Fibroblast of upper back skin (primary cell): ENCODE data around the gene PCDHGA10.
"Not testable (repeated sequence)": the region's sequence is repeated elsewhere in the genome, so short reads cannot be mapped to it uniquely, and the experiment has no call there.

ENCODE experiments used
- DNase-seq: peaks from one replicate; pipeline ENCODE4 v3.0.0-alpha.2; 2013

Gene PCDHGA10

DNA sequence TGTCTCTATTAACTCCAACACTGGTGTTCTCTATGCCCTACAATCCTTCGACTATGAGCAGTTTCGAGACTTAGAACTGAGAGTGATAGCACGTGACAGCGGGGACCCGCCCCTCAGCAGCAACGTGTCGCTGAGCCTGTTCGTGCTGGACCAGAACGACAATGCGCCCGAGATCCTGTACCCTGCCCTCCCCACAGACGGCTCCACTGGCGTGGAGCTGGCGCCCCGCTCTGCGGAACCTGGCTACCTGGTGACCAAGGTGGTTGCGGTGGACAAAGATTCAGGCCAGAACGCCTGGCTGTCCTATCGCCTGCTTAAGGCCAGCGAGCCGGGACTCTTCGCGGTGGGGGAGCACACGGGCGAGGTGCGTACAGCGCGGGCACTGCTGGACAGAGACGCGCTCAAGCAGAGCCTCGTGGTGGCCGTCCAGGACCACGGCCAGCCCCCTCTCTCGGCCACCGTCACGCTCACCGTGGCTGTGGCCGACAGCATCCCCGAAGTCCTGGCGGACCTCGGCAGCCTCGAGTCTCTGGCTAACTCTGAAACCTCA lies 10.0 kb downstream of the PCDHGA10 start:
- DNase-seq, result no peak

DNA sequence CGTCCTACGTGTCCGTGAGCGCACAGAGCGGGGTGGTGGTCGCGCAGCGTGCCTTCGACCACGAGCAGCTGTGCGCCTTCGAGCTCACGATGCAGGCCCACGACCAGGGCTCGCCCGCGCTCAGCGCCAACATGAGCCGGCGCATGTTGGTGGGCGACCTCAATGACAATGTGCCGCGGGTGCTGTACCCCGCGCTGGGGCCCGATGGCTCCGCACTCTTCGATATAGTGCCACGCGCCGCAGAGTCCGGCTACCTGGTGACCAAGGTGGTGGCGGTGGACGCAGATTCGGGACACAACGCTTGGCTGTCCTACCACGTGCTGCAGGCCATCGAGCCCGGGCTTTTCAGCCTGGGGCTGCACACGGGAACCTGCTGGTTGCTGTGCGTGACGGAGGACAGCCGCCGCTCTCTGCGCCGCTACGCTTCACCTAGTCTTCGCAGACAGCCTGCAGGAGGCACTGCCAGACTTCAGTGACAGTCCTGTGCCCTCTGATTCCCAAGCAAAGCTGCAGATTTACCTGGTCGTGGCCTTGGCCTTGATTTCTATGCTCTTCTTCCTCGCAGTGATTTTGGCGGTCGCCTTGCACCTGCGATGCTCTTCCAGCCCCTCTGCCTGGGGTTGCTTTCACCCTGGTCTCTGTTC lies 15.1 kb downstream of the PCDHGA10 start:
- DNase-seq, result no peak

DNA sequence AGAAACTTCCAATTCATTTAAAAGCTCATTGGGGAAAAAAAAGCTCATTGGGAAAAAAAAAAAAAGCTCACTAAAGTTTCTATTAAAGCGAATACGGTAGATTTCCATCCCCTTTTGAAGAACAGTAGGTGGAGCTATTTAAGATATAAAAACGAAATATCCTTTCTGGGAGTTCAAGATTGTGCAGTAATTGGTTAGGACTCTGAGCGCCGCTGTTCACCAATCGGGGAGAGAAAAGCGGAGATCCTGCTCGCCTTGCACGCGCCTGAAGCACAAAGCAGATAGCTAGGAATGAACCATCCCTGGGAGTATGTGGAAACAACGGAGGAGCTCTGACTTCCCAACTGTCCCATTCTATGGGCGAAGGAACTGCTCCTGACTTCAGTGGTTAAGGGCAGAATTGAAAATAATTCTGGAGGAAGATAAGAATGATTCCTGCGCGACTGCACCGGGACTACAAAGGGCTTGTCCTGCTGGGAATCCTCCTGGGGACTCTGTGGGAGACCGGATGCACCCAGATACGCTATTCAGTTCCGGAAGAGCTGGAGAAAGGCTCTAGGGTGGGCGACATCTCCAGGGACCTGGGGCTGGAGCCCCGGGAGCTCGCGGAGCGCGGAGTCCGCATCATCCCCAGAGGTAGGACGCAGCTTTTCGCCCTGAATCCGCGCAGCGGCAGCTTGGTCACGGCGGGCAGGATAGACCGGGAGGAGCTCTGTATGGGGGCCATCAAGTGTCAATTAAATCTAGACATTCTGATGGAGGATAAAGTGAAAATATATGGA lies 17.7 kb downstream of the PCDHGA10 start, which contains the start of gene PCDHGA12:
Gene PCDHGA12 (plus strand): TSS at position 176 of the 782 bp plus-strand sequence. CDS start 253 bp downstream, at position 429.
- DNase-seq, result peak; percentile 89

DNA sequence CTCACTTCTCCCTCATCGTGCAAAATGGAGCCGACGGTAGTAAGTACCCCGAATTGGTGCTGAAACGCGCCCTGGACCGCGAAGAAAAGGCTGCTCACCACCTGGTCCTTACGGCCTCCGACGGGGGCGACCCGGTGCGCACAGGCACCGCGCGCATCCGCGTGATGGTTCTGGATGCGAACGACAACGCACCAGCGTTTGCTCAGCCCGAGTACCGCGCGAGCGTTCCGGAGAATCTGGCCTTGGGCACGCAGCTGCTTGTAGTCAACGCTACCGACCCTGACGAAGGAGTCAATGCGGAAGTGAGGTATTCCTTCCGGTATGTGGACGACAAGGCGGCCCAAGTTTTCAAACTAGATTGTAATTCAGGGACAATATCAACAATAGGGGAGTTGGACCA lies 18.5 kb downstream of the PCDHGA10 start:
- no peak for DNase-seq

DNA sequence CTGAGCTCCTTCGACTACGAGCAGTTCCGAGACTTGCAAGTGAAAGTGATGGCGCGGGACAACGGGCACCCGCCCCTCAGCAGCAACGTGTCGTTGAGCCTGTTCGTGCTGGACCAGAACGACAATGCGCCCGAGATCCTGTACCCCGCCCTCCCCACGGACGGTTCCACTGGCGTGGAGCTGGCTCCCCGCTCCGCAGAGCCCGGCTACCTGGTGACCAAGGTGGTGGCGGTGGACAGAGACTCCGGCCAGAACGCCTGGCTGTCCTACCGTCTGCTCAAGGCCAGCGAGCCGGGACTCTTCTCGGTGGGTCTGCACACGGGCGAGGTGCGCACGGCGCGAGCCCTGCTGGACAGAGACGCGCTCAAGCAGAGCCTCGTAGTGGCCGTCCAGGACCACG lies 19.5 kb downstream of the PCDHGA10 start:
- not testable (repeated sequence) for DNase-seq

DNA sequence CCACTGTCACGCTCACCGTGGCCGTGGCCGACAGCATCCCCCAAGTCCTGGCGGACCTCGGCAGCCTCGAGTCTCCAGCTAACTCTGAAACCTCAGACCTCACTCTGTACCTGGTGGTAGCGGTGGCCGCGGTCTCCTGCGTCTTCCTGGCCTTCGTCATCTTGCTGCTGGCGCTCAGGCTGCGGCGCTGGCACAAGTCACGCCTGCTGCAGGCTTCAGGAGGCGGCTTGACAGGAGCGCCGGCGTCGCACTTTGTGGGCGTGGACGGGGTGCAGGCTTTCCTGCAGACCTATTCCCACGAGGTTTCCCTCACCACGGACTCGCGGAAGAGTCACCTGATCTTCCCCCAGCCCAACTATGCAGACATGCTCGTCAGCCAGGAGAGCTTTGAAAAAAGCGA lies 19.9 kb downstream of the PCDHGA10 start:
- DNase-seq, result not testable (repeated sequence)

DNA sequence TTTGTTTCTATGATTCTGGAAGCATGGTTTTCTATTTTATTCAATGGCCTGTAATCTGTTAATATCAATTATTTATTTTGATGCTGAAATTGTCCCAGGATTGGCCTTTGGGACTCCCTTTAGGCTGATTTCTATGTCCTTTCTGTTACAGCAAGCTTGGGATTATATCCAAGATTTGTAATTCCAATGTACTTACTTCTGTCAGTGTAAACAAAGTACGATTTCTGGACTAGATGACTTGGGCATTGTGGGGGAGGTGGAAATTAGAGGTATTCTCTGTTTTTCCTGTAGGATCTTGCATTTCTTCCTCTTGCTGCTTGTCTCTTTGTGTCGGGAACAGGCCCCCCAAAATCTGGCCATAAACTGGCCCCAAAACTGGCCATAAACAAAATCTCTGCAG lies 21.2 kb downstream of the PCDHGA10 start:
- DNase-seq, result no peak

DNA sequence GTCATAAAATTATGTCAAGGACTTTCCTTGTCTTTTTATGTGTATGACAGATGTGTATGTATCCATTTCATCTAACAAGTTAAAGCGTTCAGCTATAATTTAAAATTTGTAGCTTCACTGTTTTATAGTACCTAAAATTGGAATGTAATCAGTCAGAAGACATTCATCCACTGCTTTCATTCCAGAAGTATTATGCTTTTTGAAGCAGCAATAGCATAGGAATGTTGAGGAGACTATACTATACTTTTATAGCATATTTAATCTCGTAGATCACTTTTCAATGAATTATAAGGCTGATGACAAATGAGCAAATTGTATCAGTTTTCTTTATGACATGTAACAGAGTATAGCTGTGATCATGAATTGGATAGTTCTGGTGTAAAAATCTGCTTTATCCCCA lies 24.4 kb downstream of the PCDHGA10 start:
- peak; percentile 41 for DNase-seq

DNA sequence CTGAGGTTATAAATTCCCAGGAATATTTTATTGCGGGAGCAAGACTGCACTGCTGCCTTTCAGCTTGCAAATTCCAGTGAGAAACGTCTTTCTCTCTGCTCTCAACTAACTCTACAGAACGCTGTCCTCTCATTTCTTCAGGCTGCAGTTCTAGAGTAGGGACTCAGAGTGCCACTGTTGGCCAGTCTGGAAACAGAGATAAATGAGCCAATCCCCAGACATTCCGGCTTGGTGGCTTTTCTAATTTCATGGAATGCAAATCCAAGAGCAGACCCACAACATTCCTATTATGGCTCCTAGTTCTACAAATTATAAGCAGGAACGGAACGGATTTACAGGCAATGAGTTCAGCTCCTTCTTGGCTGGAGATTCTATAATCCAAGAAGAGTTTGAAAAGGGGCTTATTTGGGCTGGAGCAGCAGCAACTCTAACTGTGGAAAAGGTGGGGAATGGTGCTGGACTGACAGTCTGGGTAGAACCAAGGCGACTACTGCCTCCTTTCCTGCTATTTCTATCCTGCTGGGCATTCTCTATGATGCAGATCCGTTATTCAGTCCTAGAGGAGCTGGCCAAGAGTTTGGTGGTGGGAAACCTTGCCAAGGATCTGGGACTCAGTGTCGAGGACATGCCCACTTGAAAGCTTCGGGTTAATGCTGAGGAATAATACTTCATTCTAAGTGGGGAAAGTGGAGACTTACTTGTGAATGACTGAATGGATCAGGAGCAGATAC lies 26.8 kb downstream of the PCDHGA10 start:
- peak; percentile 48 for DNase-seq

DNA sequence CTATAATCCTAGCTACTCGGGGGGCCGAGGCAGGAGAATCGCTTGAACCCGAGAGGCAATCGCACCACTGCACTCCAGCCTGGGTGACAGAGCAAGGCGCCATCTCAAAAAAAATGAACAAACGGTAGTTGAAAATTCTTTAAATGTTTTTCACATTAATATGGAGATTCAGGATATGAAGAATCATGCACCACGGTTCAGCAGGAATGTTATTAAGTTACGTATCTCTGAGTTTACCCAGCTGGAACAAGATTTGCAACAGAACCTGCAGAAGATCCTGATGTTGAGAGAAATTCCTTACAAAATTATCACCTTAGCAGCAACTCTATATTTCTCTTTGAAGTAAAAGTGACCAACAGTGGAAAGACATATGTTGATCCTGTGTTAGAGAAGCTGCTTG lies 27.6 kb downstream of the PCDHGA10 start:
- no peak for DNase-seq

DNA sequence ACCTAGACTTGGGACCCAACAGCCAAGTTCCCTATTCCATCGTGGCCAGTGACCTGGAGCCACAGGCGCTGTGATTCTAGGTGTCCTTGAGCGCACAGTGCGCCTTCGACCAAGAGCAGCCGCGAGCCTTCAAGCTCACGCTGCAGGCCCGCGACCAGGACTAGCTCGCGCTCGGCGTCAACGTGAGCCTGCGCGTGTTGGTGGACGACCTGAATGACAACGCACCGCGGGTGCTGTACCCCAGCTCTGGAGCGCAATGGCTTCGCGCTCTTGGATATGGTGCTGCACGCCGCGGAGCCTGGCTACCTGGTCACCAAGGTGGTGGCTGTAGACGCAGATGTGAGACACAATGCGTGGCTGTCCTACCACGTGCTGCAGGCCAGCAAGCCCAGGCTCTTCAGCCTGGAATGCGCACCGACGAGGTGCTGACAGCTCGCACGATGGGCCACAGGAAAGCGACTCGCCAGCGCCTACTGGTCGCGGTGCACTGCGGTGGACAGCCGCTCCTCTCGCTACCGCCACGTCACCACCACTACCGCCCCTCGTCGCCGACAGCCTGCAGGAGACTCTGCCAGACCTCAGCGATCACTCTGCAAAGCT lies 28.9 kb downstream of the PCDHGA10 start:
- no peak for DNase-seq

DNA sequence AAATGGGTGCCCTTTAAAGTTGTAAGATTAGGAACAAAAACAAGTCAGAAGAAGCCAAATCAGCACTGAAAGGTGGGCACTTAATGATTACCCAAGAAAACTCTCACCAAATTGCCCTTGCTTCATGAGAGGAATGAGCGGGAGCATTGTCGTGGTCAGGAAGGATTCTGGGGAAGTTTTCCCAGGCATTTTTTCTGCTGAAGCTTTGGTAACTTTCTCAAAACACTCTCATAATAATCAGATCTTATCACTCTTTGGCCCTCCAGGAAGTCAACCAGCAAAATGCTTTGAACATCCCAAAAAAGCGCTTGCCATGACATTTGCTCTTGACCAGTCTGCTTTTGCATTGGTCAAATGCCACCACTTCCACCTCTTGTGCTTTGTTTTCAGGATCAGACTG lies 52.6 kb downstream of the PCDHGA10 start:
- peak; percentile 37 for DNase-seq
